Measurements from ENCODE around the gene SIM1. TPM values are rescaled to one million over a fixed set of nuclear protein-coding genes. Genes with fewer than 3 reads are reported as not detected.

Gene SIM1
- polyA plus RNA-seq, 1 experiment: not detected

DNA sequence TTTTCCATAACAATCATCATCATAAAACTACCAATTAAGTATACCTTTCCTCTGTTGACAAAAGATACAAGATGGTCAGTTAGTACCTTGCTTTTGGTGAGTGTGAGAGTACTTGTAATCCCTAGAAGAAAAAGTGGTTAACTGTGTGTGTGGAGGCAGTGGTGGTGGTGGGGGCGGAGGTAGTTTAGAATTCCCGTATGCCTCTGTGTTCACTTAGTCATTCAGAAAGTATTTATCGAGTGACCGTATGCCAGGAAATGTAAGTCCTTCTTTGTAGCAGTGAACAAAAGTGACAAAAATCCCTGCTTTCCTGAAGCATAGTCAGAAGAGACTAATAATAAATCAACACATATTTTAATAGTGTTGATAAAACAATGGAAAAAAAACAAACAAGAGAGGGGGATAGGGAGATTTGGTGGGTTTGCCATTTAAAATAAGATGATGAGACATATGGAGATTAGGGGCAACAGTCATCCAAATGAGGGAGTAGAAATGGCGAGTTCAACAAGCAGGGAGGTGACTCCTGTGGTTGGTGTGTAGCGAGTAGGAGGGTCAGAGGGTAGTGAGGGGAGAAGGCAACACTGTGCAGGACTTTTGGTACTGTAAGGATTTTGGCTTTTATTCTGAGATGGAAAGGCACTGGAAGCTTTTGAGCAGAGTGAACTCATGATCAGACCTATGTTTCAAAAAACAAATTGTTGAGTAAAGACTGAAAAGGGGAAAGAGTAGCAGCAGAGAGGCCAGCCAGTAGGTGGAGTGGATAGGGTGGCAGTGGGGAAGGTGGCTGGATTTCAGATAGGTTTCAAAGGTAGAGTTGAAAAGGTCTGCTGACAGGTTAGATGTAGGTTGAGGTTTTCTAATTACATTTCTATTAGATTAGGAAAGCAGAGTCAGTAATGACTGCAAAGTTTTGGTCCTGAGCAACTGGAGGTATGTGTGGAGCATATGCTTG is 40.3 kb upstream of the SIM1 start:
- H3K9me3 ChIP-seq (ENCODE audit: control insufficient read depth, insufficient read depth, low read length): no peaks in the 10 kb centered on the region; the same call in 1 of the 2 replicates
- H3K27ac ChIP-seq (ENCODE audit: low read depth, low read length): peak overlapping the region; percentile 78
- no peak overlapping the region for H3K4me3 ChIP-seq (ENCODE audit: low read depth, low read length)
- no peaks in the 10 kb centered on the region for H3K27me3 ChIP-seq (ENCODE audit: control insufficient read depth, insufficient read depth, low read length)
- TF ChIP-seq, protein P1, sequence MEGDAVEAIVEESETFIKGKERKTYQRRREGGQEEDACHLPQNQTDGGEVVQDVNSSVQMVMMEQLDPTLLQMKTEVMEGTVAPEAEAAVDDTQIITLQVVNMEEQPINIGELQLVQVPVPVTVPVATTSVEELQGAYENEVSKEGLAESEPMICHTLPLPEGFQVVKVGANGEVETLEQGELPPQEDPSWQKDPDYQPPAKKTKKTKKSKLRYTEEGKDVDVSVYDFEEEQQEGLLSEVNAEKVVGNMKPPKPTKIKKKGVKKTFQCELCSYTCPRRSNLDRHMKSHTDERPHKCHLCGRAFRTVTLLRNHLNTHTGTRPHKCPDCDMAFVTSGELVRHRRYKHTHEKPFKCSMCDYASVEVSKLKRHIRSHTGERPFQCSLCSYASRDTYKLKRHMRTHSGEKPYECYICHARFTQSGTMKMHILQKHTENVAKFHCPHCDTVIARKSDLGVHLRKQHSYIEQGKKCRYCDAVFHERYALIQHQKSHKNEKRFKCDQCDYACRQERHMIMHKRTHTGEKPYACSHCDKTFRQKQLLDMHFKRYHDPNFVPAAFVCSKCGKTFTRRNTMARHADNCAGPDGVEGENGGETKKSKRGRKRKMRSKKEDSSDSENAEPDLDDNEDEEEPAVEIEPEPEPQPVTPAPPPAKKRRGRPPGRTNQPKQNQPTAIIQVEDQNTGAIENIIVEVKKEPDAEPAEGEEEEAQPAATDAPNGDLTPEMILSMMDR (IDR thresholded peaks at IDR 0.05; ENCODE audit: low read depth, low read length): 0 out of 2 replicates have a peak, but pooled peaks have one; percentile 4
- CTCF ChIA-PET: interaction anchor here (0.6 to 1.9 kb wide), 6 partner anchors 159 to 637 kb away, joined by 3 to 7 read pairs (median 4); no protein-coding TSS in a partner anchor
- peak; percentile 45 for DNase-seq (ENCODE audit: low read depth, low spot score)
- POLR2A ChIA-PET: no interaction called here

DNA sequence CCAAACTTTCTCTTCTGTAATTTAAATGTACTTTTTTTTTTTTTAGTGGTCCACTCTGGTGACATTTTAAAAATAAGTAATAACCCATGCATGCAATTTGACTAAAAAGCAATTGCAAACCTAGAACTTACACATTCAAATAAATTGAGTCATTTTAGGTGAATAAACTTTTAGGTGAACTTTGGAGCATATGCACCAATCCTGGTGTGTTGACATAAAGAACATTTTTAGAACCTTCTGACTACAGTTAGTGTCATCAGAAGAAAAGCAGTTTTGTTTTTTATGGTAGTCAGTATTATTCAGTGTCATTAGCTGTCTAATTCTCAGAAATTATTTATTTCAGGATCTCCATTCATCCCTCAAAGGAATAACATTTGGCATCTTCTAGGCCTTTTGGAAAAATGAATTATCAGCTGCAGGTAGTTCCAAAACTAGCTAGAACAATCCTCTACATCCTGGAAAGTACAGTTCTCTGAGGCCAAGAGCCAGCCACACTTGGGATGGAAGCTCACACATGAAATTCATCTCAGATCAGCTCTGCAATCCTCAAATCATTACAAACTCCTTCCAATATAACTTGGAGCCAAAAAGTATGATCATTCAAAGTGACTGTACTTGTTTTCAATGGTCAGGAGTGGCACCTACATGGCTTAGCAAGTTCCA is 38.5 kb upstream of the SIM1 start:
- H3K27ac ChIP-seq (ENCODE audit: low read depth, low read length): no peak overlapping the region
- DNase-seq (ENCODE audit: low read depth, low spot score): no peak
- ChIA-PET CTCF (interaction anchor here (1.2 to 1.9 kb wide), 4 partner anchors 28 to 404 kb away, joined by 3 to 7 read pairs (median 4); no protein-coding TSS in a partner anchor), POLR2A (no interaction called here)
- TF ChIP-seq, protein P1 (IDR thresholded peaks at IDR 0.05; ENCODE audit: low read depth, low read length): no peak
- no peaks in the 10 kb centered on the region for H3K9me3 ChIP-seq (ENCODE audit: control insufficient read depth, insufficient read depth, low read length)
- no peaks in the 10 kb centered on the region for H3K27me3 ChIP-seq (ENCODE audit: control insufficient read depth, insufficient read depth, low read length)
- H3K4me3 ChIP-seq (ENCODE audit: low read depth, low read length): no peak overlapping the region

DNA sequence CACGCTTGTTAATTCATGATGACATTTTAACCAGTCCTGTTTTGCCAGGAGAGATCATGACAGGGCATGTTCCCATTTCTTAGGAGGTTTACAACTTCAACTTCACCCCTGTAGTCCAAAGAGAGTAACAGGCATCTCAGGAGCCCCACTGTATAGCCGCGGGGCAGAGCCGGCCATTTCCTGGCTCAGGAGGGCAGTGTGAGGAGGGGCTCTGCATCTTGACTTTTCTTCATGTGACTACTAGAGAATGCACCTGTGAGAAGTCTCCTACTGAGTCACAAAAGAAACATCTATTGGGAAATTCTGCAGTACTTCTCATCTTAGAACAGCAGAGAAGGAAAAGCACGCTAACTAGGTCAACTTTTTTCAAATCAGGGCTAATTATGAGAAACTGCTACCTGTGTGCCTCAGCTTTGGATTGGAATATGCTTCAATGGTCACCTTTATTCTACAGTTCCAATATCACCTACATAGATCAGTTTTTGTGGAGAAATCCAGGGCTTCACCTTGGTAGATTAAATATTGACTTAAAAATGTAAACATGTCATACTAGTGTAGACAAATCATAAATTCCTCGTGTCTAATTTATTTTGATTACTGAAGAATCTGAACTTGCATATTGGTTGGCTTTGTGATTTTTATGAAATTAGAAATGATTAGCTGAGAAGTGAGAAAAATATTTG is 28.6 kb upstream of the SIM1 start:
- no peak for DNase-seq (ENCODE audit: low read depth, low spot score)
- H3K27me3 ChIP-seq (ENCODE audit: control insufficient read depth, insufficient read depth, low read length): peaks cover 5% of the 10 kb centered on the region
- H3K27ac ChIP-seq (ENCODE audit: low read depth, low read length): no peak overlapping the region
- no peaks in the 10 kb centered on the region for H3K9me3 ChIP-seq (ENCODE audit: control insufficient read depth, insufficient read depth, low read length)
- TF ChIP-seq, protein P1 (IDR thresholded peaks at IDR 0.05; ENCODE audit: low read depth, low read length): no peak
- POLR2A ChIA-PET: no interaction called here
- no peak overlapping the region for H3K4me3 ChIP-seq (ENCODE audit: low read depth, low read length)
- CTCF ChIA-PET: interaction anchor here (0.8 kb wide), 1 partner anchor 9 kb away, joined by 3 read pairs; no protein-coding TSS in a partner anchor

DNA sequence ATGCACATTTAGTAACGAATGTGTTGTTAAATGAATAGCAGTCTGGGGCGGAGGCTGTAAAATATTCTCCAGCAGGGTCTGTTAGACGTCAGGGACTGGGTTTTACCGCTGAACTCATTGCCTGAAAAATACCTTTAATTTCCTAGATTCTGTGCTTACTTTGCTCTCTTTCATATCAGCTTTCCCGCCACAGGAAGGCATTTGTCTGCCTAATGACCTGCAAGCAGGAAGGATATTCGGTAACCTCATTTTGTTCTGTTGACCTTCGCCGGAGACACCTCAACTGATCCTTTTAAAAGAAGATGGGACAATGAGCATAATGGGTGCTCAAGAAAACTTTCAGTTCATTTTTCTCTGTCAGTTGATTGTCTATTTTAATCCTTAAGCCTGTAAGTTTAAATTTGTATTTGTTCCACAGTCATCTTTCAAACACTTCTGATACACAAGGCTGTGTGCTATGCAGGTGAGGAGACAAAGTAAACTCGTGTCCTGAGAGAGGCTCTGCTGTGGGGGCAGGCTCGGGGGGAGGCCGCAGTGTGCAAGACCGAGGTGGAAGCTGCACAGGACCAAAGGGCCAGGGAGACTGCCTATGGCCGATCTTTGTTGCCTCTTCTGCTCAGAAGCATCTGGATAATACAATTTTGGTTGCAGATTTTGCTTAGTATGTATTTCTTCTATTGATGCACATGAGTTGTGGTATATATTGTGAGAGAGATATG is 27.4 kb upstream of the SIM1 start:
- H3K9me3 ChIP-seq (ENCODE audit: control insufficient read depth, insufficient read depth, low read length): no peaks in the 10 kb centered on the region
- ChIA-PET POLR2A (no interaction called here), CTCF (interaction anchor here (0.6 to 1.0 kb wide), 2 partner anchors 12 to 392 kb away, joined by 3 read pairs; no protein-coding TSS in a partner anchor)
- H3K27ac ChIP-seq (ENCODE audit: low read depth, low read length): no peak overlapping the region
- peaks cover 9% of the 10 kb centered on the region for H3K27me3 ChIP-seq (ENCODE audit: control insufficient read depth, insufficient read depth, low read length)
- H3K4me3 ChIP-seq (ENCODE audit: low read depth, low read length): no peak overlapping the region
- TF ChIP-seq, protein P1 (IDR thresholded peaks at IDR 0.05; ENCODE audit: low read depth, low read length): no peak
- no peak for DNase-seq (ENCODE audit: low read depth, low spot score)

All from AG04450 (cell line).